Neuronal stem cell (in vitro differentiated cells): ENCODE measurements around the gene ABHD10.

ENCODE experiments used
- DNase-seq: peaks from one replicate; pipeline ENCODE4 v3.0.0-alpha.2; 2013; ENCODE audit warnings: low spot score
- H2AFZ ChIP-seq: one replicate; pipeline ENCODE4 v1.6.1; 2013; ENCODE audit warnings: mild to moderate bottlenecking, low read length, inconsistent platforms
- H2AK5ac ChIP-seq: 2 replicates; pipeline ENCODE4 v1.6.1; 2013; ENCODE audit warnings: low read depth, mild to moderate bottlenecking, inconsistent platforms, low read length, moderate library complexity, mixed read lengths
- H2BK120ac ChIP-seq: 2 replicates; pipeline ENCODE4 v1.6.1; 2013; ENCODE audit warnings: low read depth, mild to moderate bottlenecking, inconsistent platforms, low read length, moderate library complexity, mixed read lengths
- H2BK12ac ChIP-seq: one replicate; pipeline ENCODE4 v1.6.1; 2013; ENCODE audit warnings: low read length, inconsistent platforms
- H2BK15ac ChIP-seq: 2 replicates; pipeline ENCODE4 v1.6.1; 2013; ENCODE audit warnings: mild to moderate bottlenecking, low read length, inconsistent platforms, mixed read lengths
- H2BK5ac ChIP-seq: one replicate; pipeline ENCODE4 v1.6.1; 2013; ENCODE audit warnings: inconsistent platforms, mild to moderate bottlenecking, low read length, moderate library complexity
- H3K14ac ChIP-seq: one replicate; pipeline ENCODE4 v1.6.1; 2013; ENCODE audit warnings: low read length, inconsistent platforms
- H3K18ac ChIP-seq: 2 replicates; pipeline ENCODE4 v1.6.1; 2013; ENCODE audit warnings: low read length, inconsistent platforms
- H3K23ac ChIP-seq: 2 replicates; pipeline ENCODE4 v1.6.1; 2013; ENCODE audit warnings: low read depth, mild to moderate bottlenecking, mixed read lengths, low read length, inconsistent platforms; ENCODE audit not compliant: poor library complexity
- H3K27ac ChIP-seq: replicated peaks from 3 replicates; pipeline ENCODE4 v1.5.1; 2013; ENCODE audit warnings: low read length, inconsistent platforms
- H3K27me3 ChIP-seq, 3 experiments: 2 replicates each; pipeline ENCODE4 v1.6.1; 2013; ENCODE audit warnings: low read length in 3 of 3, mild to moderate bottlenecking in 2 of 3, inconsistent platforms in 1 of 3, low read depth in 1 of 3, mixed read lengths in 1 of 3, moderate library complexity in 1 of 3; ENCODE audit not compliant: control insufficient read depth in 3 of 3, insufficient read depth in 3 of 3
- H3K36me3 ChIP-seq, 2 donors: replicated peaks in 1 of 2; 2 replicates each; pipeline ENCODE4 v1.6.1; 2013; ENCODE audit warnings: low read length in 2 of 2; ENCODE audit not compliant: control insufficient read depth in 2 of 2, insufficient read depth in 2 of 2
- H3K4ac ChIP-seq: 2 replicates; pipeline ENCODE4 v1.6.1; 2013; ENCODE audit warnings: inconsistent platforms, mild to moderate bottlenecking, low read length, moderate library complexity
- H3K4me1 ChIP-seq, 2 donors: 1 replicate in 1 of 2; 2 replicates in 1 of 2; pipeline ENCODE4 v1.6.1; 2013; ENCODE audit warnings: low read length in 2 of 2, low read depth in 1 of 2; ENCODE audit not compliant: control insufficient read depth in 2 of 2, insufficient read depth in 1 of 2
- H3K4me2 ChIP-seq: one replicate; pipeline ENCODE4 v1.6.1; 2013; ENCODE audit warnings: mild to moderate bottlenecking, low read length, inconsistent platforms; ENCODE audit not compliant: insufficient read depth, poor library complexity, severe bottlenecking
- H3K4me3 ChIP-seq, 2 donors: 2 replicates each; pipeline ENCODE4 v1.5.1; 2013; ENCODE audit warnings: low read length in 2 of 2, mild to moderate bottlenecking in 2 of 2, inconsistent platforms in 1 of 2, moderate library complexity in 1 of 2
- H3K79me1 ChIP-seq: one replicate; pipeline ENCODE4 v1.6.1; 2013; ENCODE audit warnings: low read depth, mild to moderate bottlenecking, inconsistent platforms, low read length, moderate library complexity
- H3K9ac ChIP-seq: one replicate; pipeline ENCODE4 v1.6.1; 2013; ENCODE audit warnings: mild to moderate bottlenecking, low read depth, low read length, inconsistent platforms; ENCODE audit not compliant: poor library complexity
- H3K9me3 ChIP-seq, 2 donors: replicated peaks in 1 of 2; 2 replicates each; pipeline versions ENCODE3 to v1.6.1; 2013; ENCODE audit warnings: low read length in 2 of 2, mild to moderate bottlenecking in 2 of 2, inconsistent platforms in 1 of 2, low read depth in 1 of 2, mixed read lengths in 1 of 2, moderate library complexity in 1 of 2; ENCODE audit not compliant: control insufficient read depth in 2 of 2, insufficient read depth in 1 of 2
- H4K8ac ChIP-seq: one replicate; pipeline ENCODE4 v1.6.1; 2013; ENCODE audit warnings: low read depth, mild to moderate bottlenecking, inconsistent platforms, low read length, moderate library complexity
- H4K91ac ChIP-seq: one replicate; pipeline ENCODE4 v1.6.1; 2013; ENCODE audit warnings: low read length, low read depth, mild to moderate bottlenecking, inconsistent platforms; ENCODE audit not compliant: poor library complexity
- WGBS, 2 donors: extraction: QIAGEN DNeasy Blood & Tissue Kit; methylation state at CpG; one replicate each; pipeline ENCODE4 v1.1.7; 2013; ENCODE audit warnings: missing lambda C conversion rate in 2 of 2, mixed read lengths in 1 of 2; ENCODE audit not compliant: insufficient read length in 2 of 2, insufficient replicate concordance in 1 of 2; ENCODE audit errors: extremely low coverage in 2 of 2; 5-methylcytosine and 5-hydroxymethylcytosine counted together

Gene ABHD10

GRCh38 chr3:111963424-111963823 is 15.4 kb upstream of the ABHD10 start:
- Histone ChIP-seq H3K4me3 (no peak overlapping the region), H4K8ac (no peak overlapping the region), H3K18ac (no peak overlapping the region), H3K9ac (no peak overlapping the region), H4K91ac (no peak overlapping the region), H3K27ac (no peak overlapping the region), H3K14ac (no peak overlapping the region), H3K4me2 (no peak overlapping the region), H2AFZ (no peak overlapping the region), H2BK15ac (no peak overlapping the region), H2BK5ac (no peak overlapping the region), H3K79me1 (no peaks in the 10 kb centered on the region), H2AK5ac (no peak overlapping the region), H3K9me3 (no peaks in the 10 kb centered on the region), H3K23ac (no peak overlapping the region), H3K4ac (no peak overlapping the region), H2BK120ac (no peak overlapping the region), H2BK12ac (no peak overlapping the region), H3K4me1 (peaks cover 1 to 27% of the 10 kb centered on the region in 2 donors), H3K27me3 (no peaks in the 10 kb centered on the region), H3K36me3 (peaks cover 0 to 77% of the 10 kb centered on the region in 2 donors)
- no peak for DNase-seq
- no CpG with 5 or more reads among the region's 1 CpG for WGBS, 2 donors

DNA sequence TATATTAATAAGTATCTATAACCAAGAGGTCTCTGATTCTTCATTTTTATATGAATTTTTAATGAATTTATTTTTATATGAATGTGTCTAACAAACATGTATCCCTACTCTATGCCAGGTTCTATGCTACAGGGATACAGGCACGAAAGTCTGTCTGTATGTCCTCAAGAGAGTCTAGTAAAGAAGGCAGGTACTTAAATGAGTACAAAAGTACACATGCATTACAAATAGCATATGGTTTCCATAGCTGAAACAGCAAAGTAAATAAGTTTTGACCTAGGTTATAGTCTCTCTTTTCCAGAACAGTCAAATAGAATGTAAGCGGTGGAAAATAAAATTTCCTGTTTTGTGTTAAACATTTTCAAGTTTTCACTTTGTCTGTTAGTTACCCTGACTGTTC is 13.3 kb upstream of the ABHD10 start:
- H3K4me2 ChIP-seq: no peak overlapping the region
- no peak overlapping the region for H3K4me3 ChIP-seq
- H2AFZ ChIP-seq: no peak overlapping the region
- H2BK5ac ChIP-seq: no peak overlapping the region
- no peak overlapping the region for H2BK12ac ChIP-seq
- no peak overlapping the region for H3K9ac ChIP-seq
- H4K91ac ChIP-seq: no peak overlapping the region
- peaks cover 0 to 84% of the 10 kb centered on the region in 2 donors for H3K36me3 ChIP-seq
- no peak for DNase-seq
- no peak overlapping the region for H2BK120ac ChIP-seq
- H3K9me3 ChIP-seq: no peaks in the 10 kb centered on the region
- no peak overlapping the region for H3K14ac ChIP-seq
- no peak overlapping the region for H2BK15ac ChIP-seq
- no CpG with 5 or more reads among the region's 2 CpGs for WGBS, 2 donors
- no peak overlapping the region for H3K27ac ChIP-seq
- H3K79me1 ChIP-seq: no peaks in the 10 kb centered on the region
- H3K27me3 ChIP-seq: no peaks in the 10 kb centered on the region
- H3K18ac ChIP-seq: no peak overlapping the region
- no peak overlapping the region for H3K4ac ChIP-seq
- peaks cover 1 to 18% of the 10 kb centered on the region in 2 donors for H3K4me1 ChIP-seq
- H3K23ac ChIP-seq: no peak overlapping the region
- H4K8ac ChIP-seq: no peak overlapping the region
- no peak overlapping the region for H2AK5ac ChIP-seq

DNA sequence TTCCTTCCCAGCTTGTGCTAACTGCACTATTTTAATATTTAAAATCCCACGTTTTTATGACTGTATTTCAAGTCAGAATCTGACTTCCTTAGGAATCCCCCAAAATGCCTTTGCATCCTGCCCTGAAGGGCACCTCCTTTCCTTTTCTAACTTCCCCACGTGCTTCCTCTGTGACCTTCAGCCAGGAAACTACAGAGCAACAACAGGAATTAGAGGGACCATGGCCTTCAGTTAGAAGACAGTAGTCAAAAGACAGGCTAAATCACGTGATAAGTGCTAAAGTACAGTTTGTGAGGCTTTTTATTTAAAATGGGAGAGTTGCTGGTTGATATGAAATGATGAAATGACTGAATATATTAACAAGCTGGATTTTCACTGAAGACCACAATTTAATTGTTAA is 11.8 kb upstream of the ABHD10 start:
- no peak overlapping the region for H2BK120ac ChIP-seq
- no peak overlapping the region for H4K91ac ChIP-seq
- no peak overlapping the region for H3K4me3 ChIP-seq
- no peaks in the 10 kb centered on the region for H3K9me3 ChIP-seq
- H3K18ac ChIP-seq: no peak overlapping the region
- H2BK5ac ChIP-seq: no peak overlapping the region
- no peak overlapping the region for H3K4me2 ChIP-seq
- H2AFZ ChIP-seq: no peak overlapping the region
- H3K9ac ChIP-seq: no peak overlapping the region
- H4K8ac ChIP-seq: no peak overlapping the region
- no peak for DNase-seq
- no CpG with 5 or more reads among the region's 3 CpGs for WGBS, 2 donors
- no peak overlapping the region for H2BK12ac ChIP-seq
- peaks cover 0 to 22% of the 10 kb centered on the region in 2 donors for H3K4me1 ChIP-seq
- peaks cover 0 to 91% of the 10 kb centered on the region in 2 donors for H3K36me3 ChIP-seq
- no peak overlapping the region for H3K27ac ChIP-seq
- no peak overlapping the region for H2BK15ac ChIP-seq
- H3K14ac ChIP-seq: no peak overlapping the region
- no peak overlapping the region for H2AK5ac ChIP-seq
- H3K23ac ChIP-seq: no peak overlapping the region
- H3K27me3 ChIP-seq: no peaks in the 10 kb centered on the region
- no peaks in the 10 kb centered on the region for H3K79me1 ChIP-seq
- no peak overlapping the region for H3K4ac ChIP-seq

GRCh38 chr3:111967651-111968274 is 11.1 kb upstream of the ABHD10 start:
- peaks cover 0 to 87% of the 10 kb centered on the region in 2 donors for H3K36me3 ChIP-seq
- no peak overlapping the region for H2BK120ac ChIP-seq
- no peak overlapping the region for H3K4ac ChIP-seq
- H3K14ac ChIP-seq: no peak overlapping the region
- no peaks in the 10 kb centered on the region for H3K27me3 ChIP-seq
- H3K4me1 ChIP-seq: peaks cover 0 to 21% of the 10 kb centered on the region in 2 donors
- peak; percentile 82 for DNase-seq
- H2AK5ac ChIP-seq: no peak overlapping the region
- H3K79me1 ChIP-seq: no peaks in the 10 kb centered on the region
- H2BK5ac ChIP-seq: no peak overlapping the region
- WGBS, 2 donors: no CpG with 5 or more reads among the region's 8 CpGs
- no peaks in the 10 kb centered on the region for H3K9me3 ChIP-seq
- no peak overlapping the region for H4K91ac ChIP-seq
- no peak overlapping the region for H4K8ac ChIP-seq
- no peak overlapping the region for H3K27ac ChIP-seq
- H3K23ac ChIP-seq: no peak overlapping the region
- H3K4me2 ChIP-seq: no peak overlapping the region
- no peak overlapping the region for H3K18ac ChIP-seq
- no peak overlapping the region for H3K4me3 ChIP-seq
- no peak overlapping the region for H3K9ac ChIP-seq
- H2AFZ ChIP-seq: peak overlapping the region; percentile 32
- no peak overlapping the region for H2BK12ac ChIP-seq
- H2BK15ac ChIP-seq: no peak overlapping the region
